HepG2 (cell line): ENCODE results near the gene MTM1. TPM values are rescaled to one million over a fixed set of nuclear protein-coding genes. Genes with fewer than 3 reads are reported as not detected.

Experiments used
- ARNT2 ChIP-seq: sonication (generic); formaldehyde crosslinking; IDR thresholded peaks from 2 replicates; pipeline ENCODE4 v1.8.0; 2022; ENCODE audit warnings: mild to moderate bottlenecking, low read depth, missing genetic modification reagents, moderate library complexity
- CC2D1A ChIP-seq: sonication (generic); formaldehyde crosslinking; IDR thresholded peaks from 2 replicates; pipeline ENCODE4 v1.8.1; 2023; ENCODE audit warnings: mild to moderate bottlenecking, missing genetic modification reagents
- DMTF1 ChIP-seq: sonication (generic); formaldehyde crosslinking; IDR thresholded peaks from 2 replicates; pipeline ENCODE4 v1.4.0; 2020; ENCODE audit warnings: mild to moderate bottlenecking, missing genetic modification reagents
- FOXJ3 ChIP-seq: sonication (generic); formaldehyde crosslinking; IDR thresholded peaks from 2 replicates; pipeline ENCODE4 v1.4.0; 2020; ENCODE audit warnings: missing genetic modification reagents, mild to moderate bottlenecking, borderline replicate concordance
- NR2F6 ChIP-seq, 2 experiments: IDR thresholded peaks; 2 replicates each; pipeline ENCODE4 v1.6.1; 2016; ENCODE audit warnings: antibody characterized with exemption in 1 of 2, mild to moderate bottlenecking in 1 of 2
- PAXIP1 ChIP-seq: sonication (generic); formaldehyde crosslinking; conservative IDR thresholded peaks from 2 replicates; pipeline ENCODE4 v1.4.0; 2020; ENCODE audit warnings: mild to moderate bottlenecking, missing genetic modification reagents, moderate library complexity
- POLR2A ChIP-seq, 2 experiments: IDR thresholded peaks; 2 replicates each; pipeline ENCODE4 v1.6.1; 2011; ENCODE audit warnings: low read depth in 2 of 2, low read length in 2 of 2, mild to moderate bottlenecking in 1 of 2, moderate library complexity in 1 of 2; ENCODE audit not compliant: insufficient read depth in 1 of 2
- SIN3A ChIP-seq: IDR thresholded peaks from 2 replicates; pipeline ENCODE4 v1.6.1; 2011; ENCODE audit warnings: low read depth, mild to moderate bottlenecking, control low read depth, low read length, borderline replicate concordance
- SP2 ChIP-seq: sonication (generic); formaldehyde crosslinking; IDR thresholded peaks from 2 replicates; pipeline ENCODE4 v1.5.1; 2020; ENCODE audit warnings: mild to moderate bottlenecking, missing genetic modification reagents
- ZNF263 ChIP-seq: sonication (generic); formaldehyde crosslinking; IDR thresholded peaks from 2 replicates; pipeline ENCODE4 v1.4.0; 2020; ENCODE audit warnings: missing genetic modification reagents
- ZNF407 ChIP-seq: sonication (generic); formaldehyde crosslinking; IDR thresholded peaks from one replicate; pipeline ENCODE4 v1.5.1; 2020; ENCODE audit warnings: mild to moderate bottlenecking, missing genetic modification reagents; ENCODE audit errors: not compliant biosample characterization
- ZNF468 ChIP-seq: sonication (generic); formaldehyde crosslinking; IDR thresholded peaks from 2 replicates; pipeline ENCODE4 v1.8.0; 2022; ENCODE audit warnings: mild to moderate bottlenecking, moderate library complexity, missing genetic modification reagents
- ZNF557 ChIP-seq: sonication (generic); formaldehyde crosslinking; IDR thresholded peaks from 2 replicates; pipeline ENCODE4 v1.4.0; 2020; ENCODE audit warnings: missing genetic modification reagents
- ZNF660 ChIP-seq: sonication (generic); formaldehyde crosslinking; IDR thresholded peaks from 2 replicates; pipeline ENCODE4 v1.5.1; 2020; ENCODE audit warnings: mild to moderate bottlenecking, low read depth, missing genetic modification reagents, borderline replicate concordance
- ZNF703 ChIP-seq: sonication (generic); formaldehyde crosslinking; IDR thresholded peaks from 2 replicates; pipeline ENCODE4 v1.5.1; 2020; ENCODE audit warnings: missing genetic modification reagents, mild to moderate bottlenecking, moderate library complexity, borderline replicate concordance
- ZNF768 ChIP-seq: sonication (generic); formaldehyde crosslinking; IDR thresholded peaks from 2 replicates; pipeline ENCODE4 v1.4.0; 2020; ENCODE audit warnings: missing genetic modification reagents
- polyA plus RNA-seq, 8 experiments: library from polyadenylated mRNA; depleted of rRNA in 3 of 8; stranded (reverse) in 7 of 8; unstranded in 1 of 8; fragments of >200 nt; fragmentation: Illumina TruSeq in 4 of 8; extraction: Trizol in 4 of 8; gene quantifications; 2 replicates each; pipeline versions ENCODE4 v1.2.1 to v1.2.3, GENCODE V29; 2011 to 2016; ENCODE audit warnings: low read depth in 4 of 8, missing spikeins in 1 of 8, mixed read lengths in 1 of 8; ENCODE audit not compliant: insufficient read depth in 1 of 8
- total RNA-seq, 5 experiments: library from RNA; depleted of rRNA; stranded (reverse); fragments of >200 nt; fragmentation: Illumina TruSeq; extraction: Trizol; gene quantifications; 2 replicates each; pipeline ENCODE4 v1.2.3, GENCODE V29; 2016; ENCODE audit warnings: low read depth in 1 of 5

The MTM1 gene
- total and polyA plus RNA-seq, 2 of the 13 experiments (the other 11 are each of a cell fraction or from before 2014, with no cell fraction given), result 12.0 to 15.2 TPM

- TF ChIP-seq ZNF407 (CRISPR knock-in tag) (no peak), CC2D1A (no peak), SP2 (CRISPR knock-in tag) (no peak), ZNF660 (no peak), ZNF468 (CRISPR knock-in tag) (no peak), DMTF1 (no peak), FOXJ3 (peak; percentile 80; the same call in 1 of the 2 replicates), NR2F6 (IDR thresholded peaks at IDR 0.05) (0 out of 2 replicates have a peak, but pooled peaks have one; percentile 25), NR2F6 (CRISPR knock-in tag; IDR thresholded peaks at IDR 0.05) (peak; percentile 58; the same call in 1 of the 2 replicates), ARNT2 (CRISPR knock-in tag) (no peak), ZNF703 (CRISPR knock-in tag) (no peak), ZNF557 (CRISPR knock-in tag) (no peak), ZNF263 (CRISPR knock-in tag) (no peak), POLR2A (IDR thresholded peaks at IDR 0.05; ENCODE audit: insufficient read depth in 1 of 2, low read depth in 2 of 2, low read length in 2 of 2) (peak in 1 of 2 experiments; percentile 41; a peak in 1 of 4 replicates), PAXIP1 (CRISPR knock-in tag) (peak; percentile 89), ZNF768 (CRISPR knock-in tag) (no peak), SIN3A (0 out of 2 replicates have a peak, but pooled peaks have one; percentile 23)
Measured at GRCh38 chrX:150570512-150570911, 2.1 kb downstream of the MTM1 start (continued).
